Uterus (tissue), 4 donors: ENCODE data around the gene CFAP61. TPM values are rescaled to one million over a fixed set of nuclear protein-coding genes. Genes with fewer than 3 reads are reported as not detected.

Source experiments
- DNase-seq, 2 donors: peaks; one replicate each; pipeline ENCODE4 v3.0.0-alpha.2; 2019 to 2020
- H3K27ac ChIP-seq, 2 donors: fragments of 200-600 bp; sonication (generic); 1 replicate in 1 of 2; 2 replicates in 1 of 2; pipeline ENCODE4 v1.5.1; 2016 to 2018
- H3K27me3 ChIP-seq, 2 donors: fragments of 200-600 bp; sonication (generic); one replicate each; pipeline ENCODE4 v1.5.1; 2018 to 2019; ENCODE audit warnings: control low read depth in 1 of 2
- H3K36me3 ChIP-seq, 2 donors: fragments of 200-600 bp; sonication (generic); one replicate each; pipeline ENCODE4 v1.5.1; 2019; ENCODE audit warnings: control low read depth in 1 of 2
- H3K4me1 ChIP-seq, 2 donors: fragments of 200-600 bp; sonication (generic); one replicate each; pipeline ENCODE4 v1.5.1; 2018 to 2019; ENCODE audit warnings: control low read depth in 1 of 2
- H3K4me3 ChIP-seq, 2 donors: fragments of 200-600 bp; sonication (generic); 1 replicate in 1 of 2; 2 replicates in 1 of 2; pipeline ENCODE4 v1.5.1; 2018 to 2019; ENCODE audit warnings: mild to moderate bottlenecking in 1 of 2
- H3K9me3 ChIP-seq, 2 donors: fragments of 200-600 bp; sonication (generic); one replicate each; pipeline ENCODE4 v1.5.1; 2019; ENCODE audit warnings: control low read depth in 1 of 2
- CTCF ChIP-seq, 4 experiments: fragments of 200-600 bp in 2 of 4; fragments of 450-650 bp in 2 of 4; sonication (generic) in 2 of 4; IDR thresholded peaks; one replicate each; pipeline ENCODE4 v1.5.1; 2016 to 2019; ENCODE audit warnings: antibody characterized with exemption in 4 of 4, mild to moderate bottlenecking in 2 of 4, moderate library complexity in 1 of 4
- POLR2A ChIP-seq, 2 donors: fragments of 450-650 bp; IDR thresholded peaks; one replicate each; pipeline ENCODE4 v1.6.1; 2016; ENCODE audit warnings: antibody characterized with exemption in 2 of 2, mild to moderate bottlenecking in 1 of 2, moderate library complexity in 1 of 2
- intact Hi-C: fragments of 100-400 bp; cut with DNase I; formaldehyde crosslinking; loops from one replicate; pipeline ENCODE4 v1.15.1; 2023; ENCODE audit warnings: low total_unique reads
- total RNA-seq, 4 donors: library from RNA; depleted of rRNA in 3 of 4; stranded (reverse); fragments of >200 nt in 3 of 4; gene quantifications; one replicate each; pipeline versions ENCODE4 v1.1.0 to v1.2.4, GENCODE V29; 2014 to 2023
- donor health status: DM: yes; HTN: yes; CAD: no.

Gene CFAP61
- total RNA-seq, 4 donors from 2014 or later: 3.0 to 8.2 (median 7.5) TPM; not detected in 1

GRCh38 chr20:20371681-20372080 is 319.3 kb downstream of the CFAP61 start:
- H3K27me3 ChIP-seq: peaks cover 6 to 22% of the 10 kb centered on the region in 2 donors

GRCh38 chr20:20373091-20373571 is 320.8 kb downstream of the CFAP61 start:
- TF ChIP-seq CTCF (IDR thresholded peaks at IDR 0.05): no peak
- TF ChIP-seq POLR2A (IDR thresholded peaks at IDR 0.05): no peak
- H3K27ac ChIP-seq: no peak overlapping the region
- H3K9me3 ChIP-seq: no peaks in the 10 kb centered on the region
- H3K36me3 ChIP-seq: no peaks in the 10 kb centered on the region
- H3K4me3 ChIP-seq: no peak overlapping the region
- DNase-seq: no peak
- H3K27me3 ChIP-seq: peaks cover 0 to 22% of the 10 kb centered on the region in 2 donors
- peaks cover 0 to 11% of the 10 kb centered on the region in 2 donors for H3K4me1 ChIP-seq
- intact Hi-C loops: no loop called here

More at GRCh38 chr20:20371681-20372080, 319.3 kb downstream of the CFAP61 start:
- DNase-seq: no peak
- Histone ChIP-seq H3K4me3 (no peak overlapping the region), H3K27ac (no peak overlapping the region), H3K36me3 (no peaks in the 10 kb centered on the region), H3K4me1 (peaks cover 0 to 16% of the 10 kb centered on the region in 2 donors), H3K9me3 (no peaks in the 10 kb centered on the region)
- intact Hi-C loops: no loop called here
- TF ChIP-seq CTCF (IDR thresholded peaks at IDR 0.05): no peak
- TF ChIP-seq POLR2A (IDR thresholded peaks at IDR 0.05): no peak

- H3K9me3 ChIP-seq: no peaks in the 10 kb centered on the region
- H3K4me3 ChIP-seq: no peak overlapping the region
- TF ChIP-seq CTCF (IDR thresholded peaks at IDR 0.05): no peak
- TF ChIP-seq POLR2A (IDR thresholded peaks at IDR 0.05): no peak
- H3K27me3 ChIP-seq: peaks cover 0 to 8% of the 10 kb centered on the region in 2 donors
- no peak for DNase-seq
- H3K27ac ChIP-seq: no peak overlapping the region
- H3K36me3 ChIP-seq: no peaks in the 10 kb centered on the region
- no peaks in the 10 kb centered on the region for H3K4me1 ChIP-seq
- intact Hi-C loops: no loop called here
Observed at GRCh38 chr20:20375862-20376261, 323.5 kb downstream of the CFAP61 start.

- DNase-seq: no peak
- Histone ChIP-seq H3K9me3 (no peaks in the 10 kb centered on the region), H3K4me3 (no peak overlapping the region), H3K4me1 (no peaks in the 10 kb centered on the region), H3K27ac (no peak overlapping the region), H3K36me3 (no peaks in the 10 kb centered on the region), H3K27me3 (no peaks in the 10 kb centered on the region)
- TF ChIP-seq POLR2A (IDR thresholded peaks at IDR 0.05): no peak
- TF ChIP-seq CTCF (IDR thresholded peaks at IDR 0.05): no peak
- intact Hi-C loops: no loop called here
Observed at GRCh38 chr20:20386192-20386591, 333.9 kb downstream of the CFAP61 start.

GRCh38 chr20:20390393-20390792 is 338.1 kb downstream of the CFAP61 start:
- intact Hi-C loops: no loop called here
- Histone ChIP-seq H3K27me3 (no peaks in the 10 kb centered on the region), H3K4me1 (no peaks in the 10 kb centered on the region), H3K27ac (no peak overlapping the region), H3K4me3 (no peak overlapping the region), H3K9me3 (no peaks in the 10 kb centered on the region), H3K36me3 (no peaks in the 10 kb centered on the region)
- TF ChIP-seq POLR2A (IDR thresholded peaks at IDR 0.05) (no peak), CTCF (IDR thresholded peaks at IDR 0.05) (no peak)
- no peak for DNase-seq
